Cardiac muscle cell (in vitro differentiated cells and primary cell): ENCODE data around the gene RAP1GAP2. TPM values are rescaled to one million over a fixed set of nuclear protein-coding genes. Genes with fewer than 3 reads are reported as not detected.

Experiments
- DNase-seq, 2 donors: peaks; one replicate each; pipeline versions ENCODE4 v3.0.0 to v3.0.0-alpha.2; 2010 to 2017; ENCODE audit warnings: low read depth in 1 of 2, low spot score in 1 of 2
- H3K27ac ChIP-seq: fragments of 200-600 bp; sonication (generic); 2 replicates; pipeline ENCODE4 v1.5.1; 2016
- H3K27me3 ChIP-seq: fragments of 200-600 bp; sonication (generic); 2 replicates; pipeline ENCODE4 v1.6.0; 2016; ENCODE audit warnings: control low read depth
- H3K36me3 ChIP-seq: fragments of 200-600 bp; sonication (generic); 2 replicates; pipeline ENCODE4 v1.5.1; 2016; ENCODE audit warnings: control low read depth
- H3K4me1 ChIP-seq: fragments of 200-600 bp; sonication (generic); 2 replicates; pipeline ENCODE4 v1.8.1; 2017; ENCODE audit warnings: low read depth, mild to moderate bottlenecking, mixed run types
- H3K4me3 ChIP-seq: fragments of 200-600 bp; sonication (generic); 2 replicates; pipeline ENCODE4 v1.5.1; 2016; ENCODE audit warnings: mild to moderate bottlenecking
- H3K9me3 ChIP-seq: fragments of 200-600 bp; sonication (generic); 2 replicates; pipeline ENCODE4 v1.5.1; 2017; ENCODE audit warnings: low read depth, mild to moderate bottlenecking, control low read depth
- CTCF ChIP-seq: IDR thresholded peaks from 2 replicates; pipeline ENCODE4 v1.5.1; 2012; ENCODE audit warnings: low read depth, mild to moderate bottlenecking, low read length
- polyA plus RNA-seq: library from polyadenylated mRNA; unstranded; fragments of >200 nt; fragmentation: Nextera tagmentation; extraction: Ambion mirVana; gene quantifications from 2 replicates; pipeline ENCODE4 v1.2.1, GENCODE V29; 2016
- total RNA-seq: library from RNA; depleted of rRNA; stranded (reverse); fragments of >200 nt; gene quantifications from 2 replicates; pipeline ENCODE4 v1.2.3, GENCODE V29; 2016

RAP1GAP2 gene
- total and polyA plus RNA-seq, 2 experiments from 2014 or later = 1.2 to 2.9 TPM

GRCh38 chr17:2957631-2958286 lies 161.5 kb downstream of the RAP1GAP2 start:
- H3K27me3 ChIP-seq = no peaks in the 10 kb centered on the region
- no peaks in the 10 kb centered on the region for H3K4me1 ChIP-seq
- peak in 1 of 2 donors; percentile 53 for DNase-seq
- H3K9me3 ChIP-seq = no peaks in the 10 kb centered on the region
- no peaks in the 10 kb centered on the region for H3K36me3 ChIP-seq
- H3K4me3 ChIP-seq = no peak overlapping the region
- no peak overlapping the region for H3K27ac ChIP-seq
- no peak for TF ChIP-seq CTCF

GRCh38 chr17:2958706-2959222 lies 162.5 kb downstream of the RAP1GAP2 start:
- no peak for DNase-seq

GRCh38 chr17:2959371-2960130 lies 163.3 kb downstream of the RAP1GAP2 start:
- H3K36me3 ChIP-seq = no peaks in the 10 kb centered on the region
- no peaks in the 10 kb centered on the region for H3K27me3 ChIP-seq
- no peak overlapping the region for H3K4me3 ChIP-seq
- DNase-seq = no peak
- TF ChIP-seq CTCF = no peak
- no peaks in the 10 kb centered on the region for H3K4me1 ChIP-seq
- H3K9me3 ChIP-seq = no peaks in the 10 kb centered on the region
- H3K27ac ChIP-seq = no peak overlapping the region

More at GRCh38 chr17:2958706-2959222, 162.5 kb downstream of the RAP1GAP2 start:
- Histone ChIP-seq H3K27ac (no peak overlapping the region), H3K27me3 (no peaks in the 10 kb centered on the region), H3K4me1 (no peaks in the 10 kb centered on the region), H3K36me3 (no peaks in the 10 kb centered on the region), H3K4me3 (no peak overlapping the region), H3K9me3 (no peaks in the 10 kb centered on the region)
- no peak for TF ChIP-seq CTCF

GRCh38 chr17:2961446-2961845 lies 165.2 kb downstream of the RAP1GAP2 start:
- H3K27me3 ChIP-seq = no peaks in the 10 kb centered on the region
- no peaks in the 10 kb centered on the region for H3K9me3 ChIP-seq
- H3K27ac ChIP-seq = no peak overlapping the region
- no peak for DNase-seq
- H3K36me3 ChIP-seq = no peaks in the 10 kb centered on the region
- H3K4me1 ChIP-seq = peaks cover 10% of the 10 kb centered on the region
- TF ChIP-seq CTCF = no peak
- no peak overlapping the region for H3K4me3 ChIP-seq

- TF ChIP-seq CTCF = no peak
- Histone ChIP-seq H3K4me3 (no peak overlapping the region), H3K27ac (no peak overlapping the region), H3K4me1 (peaks cover 10% of the 10 kb centered on the region), H3K9me3 (no peaks in the 10 kb centered on the region), H3K27me3 (no peaks in the 10 kb centered on the region), H3K36me3 (no peaks in the 10 kb centered on the region)
- DNase-seq = no peak
Measured at GRCh38 chr17:2962236-2962635, 166.0 kb downstream of the RAP1GAP2 start.
